Subcutaneous adipose tissue (tissue), 4 donors: ENCODE measurements around the gene AGTPBP1. TPM values are rescaled to one million over a fixed set of nuclear protein-coding genes. Genes with fewer than 3 reads are reported as not detected.

Experiments
- CTCF ChIP-seq: fragments of 450-650 bp; IDR thresholded peaks from one replicate; pipeline ENCODE4 v1.5.1; 2016; ENCODE audit warnings: low read depth, mild to moderate bottlenecking, control low read depth, antibody characterized with exemption, moderate library complexity
- total RNA-seq, 4 donors: library from RNA; depleted of rRNA; stranded (reverse); fragments of >200 nt; gene quantifications; one replicate each; pipeline ENCODE4 v1.1.0, GENCODE V29; 2016

Gene AGTPBP1
- total RNA-seq, 4 donors from 2014 or later: 25.6 to 36.4 (median 31.3) TPM

- TF ChIP-seq CTCF: no peak
These were observed 224.6 kb downstream of the AGTPBP1 start for GRCh38 chr9:85516976-85517637.

GRCh38 chr9:85516455-85516854, 225.3 kb downstream of the AGTPBP1 start:
- TF ChIP-seq CTCF: no peak

- TF ChIP-seq CTCF: no peak
These were observed 226.7 kb downstream of the AGTPBP1 start for GRCh38 chr9:85515021-85515420.

GRCh38 chr9:85514256-85514655, 227.5 kb downstream of the AGTPBP1 start:
- TF ChIP-seq CTCF: no peak

GRCh38 chr9:85511746-85512145, 230.0 kb downstream of the AGTPBP1 start:
- no peak for TF ChIP-seq CTCF

GRCh38 chr9:85510830-85511504, 230.8 kb downstream of the AGTPBP1 start:
- TF ChIP-seq CTCF: no peak

GRCh38 chr9:85508616-85509015, 233.1 kb downstream of the AGTPBP1 start:
- TF ChIP-seq CTCF: no peak
